Hepatocyte (in vitro differentiated cells): ENCODE measurements around the gene S1PR3.

Experiments used
- CTCF ChIP-seq: fragments of 200-600 bp; sonication (generic); IDR thresholded peaks from 2 replicates; pipeline ENCODE4 v1.5.1; 2016; ENCODE audit warnings: antibody characterized with exemption, mild to moderate bottlenecking; ENCODE audit not compliant: poor library complexity
- EZH2 ChIP-seq: fragments of 200-600 bp; sonication (generic); IDR thresholded peaks from 2 replicates; pipeline ENCODE4 v1.6.1; 2016; ENCODE audit warnings: antibody characterized with exemption, mild to moderate bottlenecking, borderline replicate concordance
- EZH2phosphoT487 ChIP-seq: fragments of 200-600 bp; sonication (generic); IDR thresholded peaks from one replicate; pipeline ENCODE4 v1.6.1; 2018; ENCODE audit warnings: antibody characterized with exemption, mild to moderate bottlenecking, low read depth, moderate library complexity; ENCODE audit not compliant: unreplicated experiment, severe bottlenecking

GRCh38 chr9:89029788-89030187 is 38.5 kb downstream of the S1PR3 start:
- no peak for TF ChIP-seq EZH2phosphoT487
- no peak for TF ChIP-seq CTCF
- TF ChIP-seq EZH2, result no peak
